Fibroblast of lung (primary cell): ENCODE measurements around the gene DOLK. TPM values are rescaled to one million over a fixed set of nuclear protein-coding genes. Genes with fewer than 3 reads are reported as not detected.

Experiments
- DNase-seq, 2 donors: peaks; one replicate each; pipeline versions ENCODE4 v3.0.0 to v3.0.0-alpha.2; 2010; ENCODE audit warnings: low read depth in 2 of 2
- H2AFZ ChIP-seq: 2 replicates; pipeline ENCODE4 v1.5.1; 2012; ENCODE audit warnings: low read length, control low read depth, inconsistent platforms
- H3K27ac ChIP-seq: 2 replicates; pipeline ENCODE4 v1.5.1; 2011; ENCODE audit warnings: low read length, control low read depth; ENCODE audit not compliant: insufficient read depth
- H3K27me3 ChIP-seq: 2 replicates; pipeline ENCODE4 v1.5.1; 2011; ENCODE audit warnings: mild to moderate bottlenecking, low read length; ENCODE audit not compliant: control insufficient read depth, insufficient read depth
- H3K36me3 ChIP-seq: 2 replicates; pipeline ENCODE4 v1.5.1; 2011; ENCODE audit warnings: low read length; ENCODE audit not compliant: control insufficient read depth, insufficient read depth
- H3K4me1 ChIP-seq: 2 replicates; pipeline ENCODE4 v1.5.1; 2011; ENCODE audit warnings: low read length; ENCODE audit not compliant: control insufficient read depth, insufficient read depth; ENCODE audit errors: extremely low read depth
- H3K4me2 ChIP-seq: 2 replicates; pipeline ENCODE4 v1.5.1; 2011; ENCODE audit warnings: low read length, control low read depth; ENCODE audit not compliant: insufficient read depth; ENCODE audit errors: extremely low read depth
- H3K4me3 ChIP-seq, 4 experiments: fragments of 200-600 bp in 1 of 4; sonication (generic) in 1 of 4; replicated peaks in 1 of 4; 2 replicates each; pipeline ENCODE4 v1.5.1; 2011 to 2016; ENCODE audit warnings: low read length in 4 of 4, low read depth in 3 of 4, mild to moderate bottlenecking in 3 of 4, control low read depth in 2 of 4, inconsistent platforms in 1 of 4, mixed read lengths in 1 of 4; ENCODE audit not compliant: insufficient read depth in 1 of 4; ENCODE audit errors: control extremely low read depth in 1 of 4
- H3K79me2 ChIP-seq: 2 replicates; pipeline ENCODE4 v1.5.1; 2012; ENCODE audit warnings: mild to moderate bottlenecking, low read length, inconsistent platforms; ENCODE audit not compliant: control insufficient read depth, insufficient read depth
- H3K9ac ChIP-seq: 2 replicates; pipeline ENCODE4 v1.5.1; 2011; ENCODE audit warnings: mild to moderate bottlenecking, low read length, control low read depth; ENCODE audit not compliant: insufficient read depth
- H3K9me3 ChIP-seq: 2 replicates; pipeline ENCODE4 v1.5.1; 2012; ENCODE audit warnings: low read depth, low read length; ENCODE audit not compliant: control insufficient read depth, insufficient read depth
- H4K20me1 ChIP-seq: 2 replicates; pipeline ENCODE4 v1.5.1; 2011; ENCODE audit warnings: low read length; ENCODE audit not compliant: control insufficient read depth, insufficient read depth; ENCODE audit errors: extremely low read depth
- EZH2 ChIP-seq: IDR thresholded peaks from 2 replicates; pipeline ENCODE4 v1.5.1; 2012; ENCODE audit warnings: low read length, control low read depth, mild to moderate bottlenecking; ENCODE audit errors: missing control alignments
- polyA plus RNA-seq, 2 donors: library from polyadenylated mRNA; depleted of rRNA in 1 of 2; stranded (reverse) in 1 of 2; unstranded in 1 of 2; fragments of >200 nt; gene quantifications; 2 replicates each; pipeline ENCODE4 v1.2.1, GENCODE V29; 2011 to 2012; ENCODE audit warnings: missing spikeins in 1 of 2
- total RNA-seq: library from RNA; depleted of rRNA; stranded (reverse); fragments of >200 nt; gene quantifications from 2 replicates; pipeline ENCODE4 v1.2.1, GENCODE V29; 2014
- TF ChIP-seq, protein P1 (sequence below), 2 donors: IDR thresholded peaks in 1 of 2; conservative IDR thresholded peaks in 1 of 2; 1 replicate in 1 of 2; 2 replicates in 1 of 2; pipeline ENCODE4 v1.5.1; 2011 to 2012; ENCODE audit warnings: low read length in 2 of 2, control low read depth in 1 of 2, inconsistent platforms in 1 of 2, low read depth in 1 of 2, mild to moderate bottlenecking in 1 of 2

The DOLK gene
- total and polyA plus RNA-seq, 2 donors (not counting 1 experiment from before 2014, with no cell fraction given): 29.9 to 31.4 TPM

GRCh38 chr9:128919402-128920089, 27.9 kb downstream of the DOLK start:
- Histone ChIP-seq H4K20me1 (no peaks in the 10 kb centered on the region), H3K4me1 (peaks cover 24% of the 10 kb centered on the region), H3K36me3 (peaks cover 16% of the 10 kb centered on the region), H3K27ac (no peak overlapping the region), H3K9me3 (no peaks in the 10 kb centered on the region), H3K4me3 (no peak overlapping the region), H2AFZ (no peak overlapping the region), H3K27me3 (no peaks in the 10 kb centered on the region), H3K9ac (no peak overlapping the region), H3K79me2 (peaks cover 8% of the 10 kb centered on the region), H3K4me2 (no peak overlapping the region)
- no peak for DNase-seq
- TF ChIP-seq, protein P1, sequence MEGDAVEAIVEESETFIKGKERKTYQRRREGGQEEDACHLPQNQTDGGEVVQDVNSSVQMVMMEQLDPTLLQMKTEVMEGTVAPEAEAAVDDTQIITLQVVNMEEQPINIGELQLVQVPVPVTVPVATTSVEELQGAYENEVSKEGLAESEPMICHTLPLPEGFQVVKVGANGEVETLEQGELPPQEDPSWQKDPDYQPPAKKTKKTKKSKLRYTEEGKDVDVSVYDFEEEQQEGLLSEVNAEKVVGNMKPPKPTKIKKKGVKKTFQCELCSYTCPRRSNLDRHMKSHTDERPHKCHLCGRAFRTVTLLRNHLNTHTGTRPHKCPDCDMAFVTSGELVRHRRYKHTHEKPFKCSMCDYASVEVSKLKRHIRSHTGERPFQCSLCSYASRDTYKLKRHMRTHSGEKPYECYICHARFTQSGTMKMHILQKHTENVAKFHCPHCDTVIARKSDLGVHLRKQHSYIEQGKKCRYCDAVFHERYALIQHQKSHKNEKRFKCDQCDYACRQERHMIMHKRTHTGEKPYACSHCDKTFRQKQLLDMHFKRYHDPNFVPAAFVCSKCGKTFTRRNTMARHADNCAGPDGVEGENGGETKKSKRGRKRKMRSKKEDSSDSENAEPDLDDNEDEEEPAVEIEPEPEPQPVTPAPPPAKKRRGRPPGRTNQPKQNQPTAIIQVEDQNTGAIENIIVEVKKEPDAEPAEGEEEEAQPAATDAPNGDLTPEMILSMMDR (conservative IDR thresholded peaks at IDR 0.05 in 1 of 2, IDR thresholded peaks at IDR 0.05 in 1 of 2; ENCODE audit: low read depth in 1 of 2, low read length in 2 of 2): no peak
- TF ChIP-seq EZH2: no peak

DNA sequence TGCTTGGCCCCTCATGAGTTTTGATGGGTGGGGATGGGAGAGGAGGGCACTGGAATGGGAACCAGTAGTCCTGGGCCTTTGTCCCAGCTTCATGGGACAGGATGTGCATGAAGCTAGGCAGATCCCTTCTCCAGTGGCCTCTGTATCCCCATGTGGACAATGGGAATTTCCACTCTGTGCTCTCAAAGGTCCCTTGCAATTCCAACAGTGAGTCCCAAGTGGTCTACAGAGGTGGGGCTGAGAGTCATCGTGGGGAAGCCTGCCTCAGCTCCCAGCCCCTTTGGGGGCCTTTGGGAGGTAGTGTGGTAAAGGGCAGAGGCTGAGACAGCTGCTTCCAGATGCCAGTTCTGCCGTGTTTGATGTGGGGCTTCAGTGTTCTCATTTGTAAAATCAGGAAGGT, 28.5 kb downstream of the DOLK start:
- H3K9me3 ChIP-seq: no peaks in the 10 kb centered on the region
- H3K27ac ChIP-seq: no peak overlapping the region
- H3K4me2 ChIP-seq: no peak overlapping the region
- no peak for DNase-seq
- TF ChIP-seq, protein P1 (conservative IDR thresholded peaks at IDR 0.05 in 1 of 2, IDR thresholded peaks at IDR 0.05 in 1 of 2; ENCODE audit: low read depth in 1 of 2, low read length in 2 of 2): no peak
- TF ChIP-seq EZH2: no peak
- no peak overlapping the region for H2AFZ ChIP-seq
- peaks cover 18% of the 10 kb centered on the region for H3K36me3 ChIP-seq
- H3K9ac ChIP-seq: no peak overlapping the region
- peaks cover 14% of the 10 kb centered on the region for H3K79me2 ChIP-seq
- H3K4me1 ChIP-seq: peaks cover 24% of the 10 kb centered on the region
- no peak overlapping the region for H3K4me3 ChIP-seq
- H3K27me3 ChIP-seq: no peaks in the 10 kb centered on the region
- no peaks in the 10 kb centered on the region for H4K20me1 ChIP-seq

GRCh38 chr9:128917151-128917849, 30.1 kb downstream of the DOLK start:
- no peaks in the 10 kb centered on the region for H3K27me3 ChIP-seq

More at GRCh38 chr9:128917151-128917849, 30.1 kb downstream of the DOLK start:
- H4K20me1 ChIP-seq: no peaks in the 10 kb centered on the region
- H3K27ac ChIP-seq: peak overlapping the region; percentile 6
- peaks cover 37% of the 10 kb centered on the region for H3K4me1 ChIP-seq
- no peak overlapping the region for H3K4me2 ChIP-seq
- peaks cover 18% of the 10 kb centered on the region for H3K36me3 ChIP-seq
- no peaks in the 10 kb centered on the region for H3K9me3 ChIP-seq
- peak; percentile 69 to 89 for DNase-seq
- TF ChIP-seq EZH2: no peak
- TF ChIP-seq, protein P1 (conservative IDR thresholded peaks at IDR 0.05 in 1 of 2, IDR thresholded peaks at IDR 0.05 in 1 of 2; ENCODE audit: low read depth in 1 of 2, low read length in 2 of 2): no peak
- H3K9ac ChIP-seq: no peak overlapping the region
- no peak overlapping the region for H2AFZ ChIP-seq
- H3K4me3 ChIP-seq: no peak overlapping the region
- H3K79me2 ChIP-seq: peaks cover 29% of the 10 kb centered on the region
